GM12801 (cell line): Measurements from ENCODE around the gene TNFRSF6B.

ENCODE experiments used
- CTCF ChIP-seq: IDR thresholded peaks from one replicate; pipeline ENCODE4 v1.5.1; 2011; ENCODE audit warnings: control low read depth; ENCODE audit not compliant: insufficient read length; ENCODE audit errors: extremely low read depth

The TNFRSF6B gene

GRCh38 chr20:63665708-63666107, 30.7 kb upstream of the TNFRSF6B start:
- TF ChIP-seq CTCF = no peak

- TF ChIP-seq CTCF = no peak
Observed at GRCh38 chr20:63667858-63668257, 28.6 kb upstream of the TNFRSF6B start.

- TF ChIP-seq CTCF = no peak
Observed at GRCh38 chr20:63668351-63668750, 28.1 kb upstream of the TNFRSF6B start.

- no peak for TF ChIP-seq CTCF
Observed at GRCh38 chr20:63672666-63673065, 23.8 kb upstream of the TNFRSF6B start.

GRCh38 chr20:63673951-63674350, 22.5 kb upstream of the TNFRSF6B start:
- TF ChIP-seq CTCF = no peak

GRCh38 chr20:63675681-63676368, 20.6 kb upstream of the TNFRSF6B start:
- no peak for TF ChIP-seq CTCF

GRCh38 chr20:63678071-63678470, 18.4 kb upstream of the TNFRSF6B start:
- TF ChIP-seq CTCF = no peak
